Measurements from ENCODE around the gene TEX2. TPM values are rescaled to one million over a fixed set of nuclear protein-coding genes. Genes with fewer than 3 reads are reported as not detected.

The TEX2 gene
- polyA plus RNA-seq, 1 donor (not counting 4 experiments of a cell fraction or from before 2014, with no cell fraction given): 44.4 TPM

DNA sequence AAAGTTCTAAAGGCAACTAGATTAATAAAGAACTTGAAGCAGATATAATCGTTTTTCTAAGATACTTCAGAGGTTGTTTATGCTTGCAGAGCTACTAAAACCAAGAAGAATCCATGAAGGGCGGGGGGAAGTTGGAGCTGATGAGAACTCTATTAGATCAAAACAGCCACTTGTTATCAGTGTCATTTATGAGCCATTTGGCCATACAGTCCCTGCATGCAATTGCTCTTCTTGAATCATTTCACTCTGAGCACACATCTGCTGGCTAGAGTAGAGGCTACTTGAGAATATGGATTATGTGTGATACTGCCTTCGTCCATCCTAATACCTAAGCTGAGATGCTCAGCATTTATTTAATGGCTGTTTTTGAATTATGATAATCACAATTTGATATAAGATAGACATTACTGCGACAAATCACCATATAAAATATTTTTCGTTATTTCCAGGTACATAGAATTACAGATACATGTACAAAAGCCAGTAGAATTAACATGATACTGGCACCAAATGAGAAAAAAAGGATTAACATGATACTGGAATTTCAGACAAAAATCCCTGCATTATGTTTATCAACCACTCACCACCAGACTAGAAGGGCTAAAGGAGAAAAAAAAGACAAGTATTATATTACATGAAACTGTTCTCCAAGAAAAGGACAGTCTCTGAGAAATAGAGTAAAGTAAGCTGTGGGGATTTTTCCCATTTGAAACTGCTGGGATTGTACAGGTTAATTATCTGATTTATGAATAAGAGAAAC lies 64.5 kb downstream of the TEX2 start:
- Histone ChIP-seq H3K9me1 (ENCODE audit: control insufficient read depth, extremely low read depth, insufficient read depth, low read length) (no peaks in the 10 kb centered on the region), H3K9me3 (ENCODE audit: control insufficient read depth, low read depth, low read length) (no peaks in the 10 kb centered on the region), H3K4me2 (ENCODE audit: control insufficient read depth, extremely low read depth, insufficient read depth, low read depth, low read length) (no peak overlapping the region), H2AFZ (ENCODE audit: control insufficient read depth, low read length) (no peak overlapping the region), H3K4me3 (ENCODE audit: control insufficient read depth in 2 of 3, extremely low read depth in 1 of 3, insufficient read depth in 2 of 3, low read depth in 1 of 3, low read length in 3 of 3) (no peak overlapping the region), H3K36me3 (ENCODE audit: control insufficient read depth in 2 of 2, extremely low read depth in 1 of 2, insufficient read depth in 2 of 2, low read length in 2 of 2) (peaks cover 0 to 3% of the 10 kb centered on the region in 2 experiments), H3K9ac (ENCODE audit: control insufficient read depth, extremely low read depth, insufficient read depth, low read length) (no peak overlapping the region), H3K79me2 (ENCODE audit: control insufficient read depth, insufficient read depth, low read length) (peaks cover 27% of the 10 kb centered on the region), H3K27me3 (ENCODE audit: control insufficient read depth, extremely low read depth, insufficient read depth, low read length) (no peaks in the 10 kb centered on the region), H3K27ac (ENCODE audit: control insufficient read depth, insufficient read depth, low read length) (no peak overlapping the region), H3K4me1 (ENCODE audit: control insufficient read depth, extremely low read depth, insufficient read depth, low read length) (peaks cover 36% of the 10 kb centered on the region), H4K20me1 (ENCODE audit: control insufficient read depth, extremely low read depth, insufficient read depth, low read length) (no peaks in the 10 kb centered on the region)
- dilution Hi-C loops (cut with MboI; ENCODE audit: extremely low pct_ligation_motif_present, low sequenced_read_pairs): no loop called here
- FAIRE-seq (no peak), DNase-seq (ENCODE audit: low read depth, low spot score) (no peak)
- TF ChIP-seq EZH2 (IDR thresholded peaks at IDR 0.05; ENCODE audit: low read length): no peak
- no peak for TF ChIP-seq CTCF (optimal IDR thresholded peaks at IDR 0.05 in 1 of 3, IDR thresholded peaks at IDR 0.05 in 1 of 3, conservative IDR thresholded peaks at IDR 0.05 in 1 of 3; ENCODE audit: extremely low read depth in 1 of 3, insufficient read depth in 2 of 3, low read length in 3 of 3)

- Histone ChIP-seq H3K4me2 (ENCODE audit: control insufficient read depth, extremely low read depth, insufficient read depth, low read depth, low read length) (no peak overlapping the region), H3K9ac (ENCODE audit: control insufficient read depth, extremely low read depth, insufficient read depth, low read length) (no peak overlapping the region), H2AFZ (ENCODE audit: control insufficient read depth, low read length) (no peak overlapping the region), H3K9me3 (ENCODE audit: control insufficient read depth, low read depth, low read length) (no peaks in the 10 kb centered on the region), H3K9me1 (ENCODE audit: control insufficient read depth, extremely low read depth, insufficient read depth, low read length) (no peaks in the 10 kb centered on the region), H3K79me2 (ENCODE audit: control insufficient read depth, insufficient read depth, low read length) (peaks cover 17% of the 10 kb centered on the region), H3K27me3 (ENCODE audit: control insufficient read depth, extremely low read depth, insufficient read depth, low read length) (no peaks in the 10 kb centered on the region), H3K27ac (ENCODE audit: control insufficient read depth, insufficient read depth, low read length) (no peak overlapping the region), H3K4me1 (ENCODE audit: control insufficient read depth, extremely low read depth, insufficient read depth, low read length) (peaks cover 18% of the 10 kb centered on the region), H4K20me1 (ENCODE audit: control insufficient read depth, extremely low read depth, insufficient read depth, low read length) (no peaks in the 10 kb centered on the region), H3K4me3 (ENCODE audit: control insufficient read depth in 2 of 3, extremely low read depth in 1 of 3, insufficient read depth in 2 of 3, low read depth in 1 of 3, low read length in 3 of 3) (no peak overlapping the region), H3K36me3 (ENCODE audit: control insufficient read depth in 2 of 2, extremely low read depth in 1 of 2, insufficient read depth in 2 of 2, low read length in 2 of 2) (peaks cover 5 to 8% of the 10 kb centered on the region in 2 experiments)
- FAIRE-seq (peak; percentile 79), DNase-seq (ENCODE audit: low read depth, low spot score) (no peak)
- dilution Hi-C loops (cut with MboI; ENCODE audit: extremely low pct_ligation_motif_present, low sequenced_read_pairs): no loop called here
- no peak for TF ChIP-seq CTCF (optimal IDR thresholded peaks at IDR 0.05 in 1 of 3, IDR thresholded peaks at IDR 0.05 in 1 of 3, conservative IDR thresholded peaks at IDR 0.05 in 1 of 3; ENCODE audit: extremely low read depth in 1 of 3, insufficient read depth in 2 of 3, low read length in 3 of 3)
- TF ChIP-seq EZH2 (IDR thresholded peaks at IDR 0.05; ENCODE audit: low read length): no peak
These were observed 66.5 kb downstream of the TEX2 start for GRCh38 chr17:64196601-64197000.

Measured in keratinocyte (primary cell).